PC-3 (cell line): Measurements from ENCODE around the gene NACC2.

ENCODE experiments used
- EZH2 ChIP-seq: fragments of 300-600 bp; sonication (generic); IDR thresholded peaks from one replicate; pipeline ENCODE4 v1.6.1; 2017; ENCODE audit warnings: antibody characterized with exemption, mild to moderate bottlenecking, low read length; ENCODE audit not compliant: unreplicated experiment
- TF ChIP-seq, protein P1 (sequence below): fragments of 300-600 bp; sonication (generic); conservative IDR thresholded peaks from 2 replicates; pipeline ENCODE4 v1.5.1; 2017; ENCODE audit warnings: antibody characterized with exemption, low read depth, mild to moderate bottlenecking, low read length

DNA sequence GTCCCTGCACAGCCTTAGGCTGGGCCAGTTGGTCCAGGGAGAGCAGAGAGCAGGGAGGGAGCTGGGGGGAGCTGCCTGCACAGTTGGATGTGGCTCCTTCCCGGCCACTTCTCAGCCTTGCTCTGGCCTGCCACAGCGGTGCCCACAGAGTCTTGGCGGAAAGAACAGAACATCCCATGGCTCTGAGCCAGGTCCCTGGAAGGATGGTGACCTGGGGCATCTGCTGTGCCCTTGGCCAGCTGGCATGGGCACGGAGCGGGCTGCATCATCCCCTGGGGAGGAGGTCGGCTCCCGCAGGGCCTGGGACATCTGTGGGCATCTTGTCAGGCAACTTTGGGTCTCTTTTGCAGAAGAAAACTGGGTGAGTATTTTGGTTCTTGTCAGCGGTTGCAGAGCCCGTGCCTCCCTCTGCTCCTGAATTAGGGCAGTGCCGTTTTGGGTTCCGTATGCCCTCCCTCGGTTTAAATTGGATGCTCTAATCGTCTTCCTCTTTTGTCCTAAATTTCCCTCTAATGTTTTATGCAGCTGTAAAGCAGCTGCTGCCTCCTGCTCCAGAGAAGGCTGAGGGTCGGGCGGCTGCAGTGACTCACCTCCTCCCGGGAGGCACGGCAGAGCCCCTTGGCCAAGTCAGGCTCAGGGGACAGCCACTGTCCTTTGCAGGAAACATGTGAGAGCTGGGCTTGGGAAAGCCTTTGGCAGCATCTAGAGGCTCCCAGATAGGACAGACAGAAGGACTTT lies 10.5 kb upstream of the NACC2 start:
- no peak for TF ChIP-seq EZH2
- TF ChIP-seq, protein P1, sequence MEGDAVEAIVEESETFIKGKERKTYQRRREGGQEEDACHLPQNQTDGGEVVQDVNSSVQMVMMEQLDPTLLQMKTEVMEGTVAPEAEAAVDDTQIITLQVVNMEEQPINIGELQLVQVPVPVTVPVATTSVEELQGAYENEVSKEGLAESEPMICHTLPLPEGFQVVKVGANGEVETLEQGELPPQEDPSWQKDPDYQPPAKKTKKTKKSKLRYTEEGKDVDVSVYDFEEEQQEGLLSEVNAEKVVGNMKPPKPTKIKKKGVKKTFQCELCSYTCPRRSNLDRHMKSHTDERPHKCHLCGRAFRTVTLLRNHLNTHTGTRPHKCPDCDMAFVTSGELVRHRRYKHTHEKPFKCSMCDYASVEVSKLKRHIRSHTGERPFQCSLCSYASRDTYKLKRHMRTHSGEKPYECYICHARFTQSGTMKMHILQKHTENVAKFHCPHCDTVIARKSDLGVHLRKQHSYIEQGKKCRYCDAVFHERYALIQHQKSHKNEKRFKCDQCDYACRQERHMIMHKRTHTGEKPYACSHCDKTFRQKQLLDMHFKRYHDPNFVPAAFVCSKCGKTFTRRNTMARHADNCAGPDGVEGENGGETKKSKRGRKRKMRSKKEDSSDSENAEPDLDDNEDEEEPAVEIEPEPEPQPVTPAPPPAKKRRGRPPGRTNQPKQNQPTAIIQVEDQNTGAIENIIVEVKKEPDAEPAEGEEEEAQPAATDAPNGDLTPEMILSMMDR: no peak
